Measurements from ENCODE around the gene TAGLN2.

DNA sequence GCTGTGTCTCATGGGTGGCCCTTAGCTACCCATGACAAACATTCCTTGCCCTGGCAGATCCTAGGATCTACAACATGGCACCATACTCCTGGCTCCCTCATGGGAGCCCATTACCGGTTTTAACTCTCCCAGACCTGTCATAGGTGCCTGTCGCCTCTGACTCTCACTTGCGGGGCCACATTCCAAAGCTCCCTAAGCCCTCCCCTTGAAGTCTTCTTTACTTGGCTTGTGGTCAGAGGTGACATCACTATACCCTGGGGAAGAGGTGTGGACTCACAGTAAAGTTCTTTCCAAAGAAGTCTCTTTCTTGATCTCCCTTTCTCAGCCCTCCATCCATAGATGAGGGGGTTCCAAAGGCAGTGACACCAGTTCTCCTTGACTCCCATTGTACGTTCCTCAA, 34.1 kb upstream of the TAGLN2 start:
- TF ChIP-seq POLR2AphosphoS5 (IDR thresholded peaks at IDR 0.05; ENCODE audit: borderline replicate concordance, low read depth, low read length) (no peak), EZH2 (IDR thresholded peaks at IDR 0.05) (no peak), FOXP2 (optimal IDR thresholded peaks at IDR 0.05; ENCODE audit: control extremely low read depth, extremely low read length, insufficient read depth) (no peak)

All from SK-N-MC (cell line).